MCF 10A (cell line): ENCODE measurements around the gene SPAG16. TPM values are rescaled to one million over a fixed set of nuclear protein-coding genes. Genes with fewer than 3 reads are reported as not detected.

Source experiments
- BruUV-seq: library from RNA; stranded (reverse); fragments of 400-500 nt; replicated peaks from 2 replicates; lab custom pipeline; 2021; lab: Mats Ljungman, UMichigan
- CTCF ChIA-PET: fragments of 300-600 bp; sonication (Branson Sonifier 250); formaldehyde crosslinking; extraction: SDS; loops from one replicate; lab custom pipeline; 2021; ENCODE audit warnings: antibody characterized with exemption, inconsistent platforms; lab: Yijun Ruan, JAX
- POLR2A ChIA-PET: fragments of 300-600, 350-650 bp; sonication (Branson Sonifier 250); formaldehyde crosslinking; extraction: SDS; loops from one replicate; lab custom pipeline; 2020; ENCODE audit warnings: antibody characterized with exemption, inconsistent platforms; lab: Yijun Ruan, JAX
- DNase-seq: peaks from one replicate; pipeline ENCODE4 v3.0.0-alpha.2; 2018; ENCODE audit not compliant: unreplicated experiment
- H3K27ac Mint-ChIP-seq: one replicate; pipeline ENCODE4 v1.8.0; 2022; ENCODE audit warnings: mild to moderate bottlenecking, low read depth, mixed read lengths; ENCODE audit not compliant: unreplicated experiment
- H3K27me3 Mint-ChIP-seq: one replicate; pipeline ENCODE4 v1.8.0; 2022; ENCODE audit warnings: mixed read lengths; ENCODE audit not compliant: insufficient read depth, unreplicated experiment
- H3K36me3 Mint-ChIP-seq: one replicate; pipeline ENCODE4 v1.8.0; 2022; ENCODE audit warnings: mild to moderate bottlenecking, moderate library complexity, mixed read lengths; ENCODE audit not compliant: insufficient read depth, unreplicated experiment
- H3K4me1 Mint-ChIP-seq: one replicate; pipeline ENCODE4 v1.8.0; 2022; ENCODE audit warnings: mixed read lengths; ENCODE audit not compliant: insufficient read depth, unreplicated experiment
- H3K4me3 Mint-ChIP-seq: one replicate; pipeline ENCODE4 v1.8.0; 2022; ENCODE audit warnings: mild to moderate bottlenecking, moderate library complexity, mixed read lengths; ENCODE audit not compliant: unreplicated experiment
- H3K9me3 Mint-ChIP-seq: one replicate; pipeline ENCODE4 v1.8.0; 2022; ENCODE audit warnings: mixed read lengths; ENCODE audit not compliant: unreplicated experiment
- CTCF ChIP-seq: fragments of 200-600 bp; IDR thresholded peaks from one replicate; pipeline ENCODE4 v1.8.0; 2022; ENCODE audit warnings: antibody characterized with exemption, mild to moderate bottlenecking; ENCODE audit not compliant: unreplicated experiment
- intact Hi-C: fragments of 100-400 bp; cut with micrococcal nuclease; formaldehyde crosslinking; loops from 2 replicates; pipeline ENCODE4 v1.14.1; 2022
- total RNA-seq: library from RNA; stranded (reverse); gene quantifications from 2 replicates; pipeline ENCODE4 v1.2.3, GENCODE V29; 2022

The SPAG16 gene
- total RNA-seq, 1 experiment from 2014 or later = 11.5 TPM

GRCh38 chr2:213248637-213249036 lies 35.6 kb upstream of the SPAG16 start:
- intact Hi-C loops = no loop called here
- Mint-ChIP-seq H3K9me3 (no peaks in the 10 kb centered on the region), H3K4me3 (no peak overlapping the region), H3K27me3 (no peaks in the 10 kb centered on the region), H3K27ac (no peak overlapping the region), H3K36me3 (no peaks in the 10 kb centered on the region), H3K4me1 (peaks cover 6% of the 10 kb centered on the region)
- BruUV-seq = no TSS peak
- peak; percentile 35 for DNase-seq
- POLR2A ChIA-PET = no interaction called here
- CTCF ChIA-PET = interaction anchor here (1.0 kb wide), 1 partner anchor 556 kb away, joined by 3 read pairs; no protein-coding TSS in a partner anchor
- TF ChIP-seq CTCF = no peak

- no peak for TF ChIP-seq CTCF
- H3K9me3 Mint-ChIP-seq = no peaks in the 10 kb centered on the region
- H3K4me1 Mint-ChIP-seq = peaks cover 6% of the 10 kb centered on the region
- intact Hi-C loops = no loop called here
- no peak overlapping the region for H3K4me3 Mint-ChIP-seq
- ChIA-PET POLR2A (interaction anchor here (0.9 kb wide), 1 partner anchor 10 kb away, joined by 3 read pairs; no protein-coding TSS in a partner anchor), CTCF (interaction anchor here (0.6 to 1.2 kb wide), 4 partner anchors 32 to 1581 kb away, joined by 3 read pairs; no protein-coding TSS in a partner anchor)
- H3K36me3 Mint-ChIP-seq = no peaks in the 10 kb centered on the region
- H3K27ac Mint-ChIP-seq = no peak overlapping the region
- no peaks in the 10 kb centered on the region for H3K27me3 Mint-ChIP-seq
- no peak for DNase-seq
- no TSS peak for BruUV-seq
Observed at GRCh38 chr2:213249502-213249901, 34.8 kb upstream of the SPAG16 start.

DNA sequence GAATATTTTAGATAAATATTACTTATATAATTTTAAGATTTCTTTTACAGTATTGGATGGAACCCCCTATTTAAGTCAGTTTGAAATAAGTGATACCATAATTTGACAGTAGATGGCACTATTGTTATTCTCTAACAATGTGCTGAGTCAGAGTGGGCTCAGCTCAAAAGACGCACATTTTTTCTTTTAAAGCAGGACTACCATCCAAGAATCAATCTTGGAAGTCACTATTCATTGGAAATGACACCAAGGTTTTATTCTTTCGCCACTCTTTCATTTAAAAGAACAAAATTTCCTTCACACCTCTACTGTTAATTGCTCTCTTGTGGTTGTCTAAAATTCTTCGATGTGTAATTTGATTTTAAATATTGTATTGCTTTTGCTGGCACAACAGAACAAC lies 32.6 kb upstream of the SPAG16 start:
- H3K36me3 Mint-ChIP-seq = no peaks in the 10 kb centered on the region
- ChIA-PET CTCF (interaction anchor here (0.7 to 0.8 kb wide), 2 partner anchors 31 to 1686 kb away, joined by 3 to 4 read pairs; no protein-coding TSS in a partner anchor), POLR2A (no interaction called here)
- no peaks in the 10 kb centered on the region for H3K9me3 Mint-ChIP-seq
- no TSS peak for BruUV-seq
- H3K27me3 Mint-ChIP-seq = no peaks in the 10 kb centered on the region
- no peak overlapping the region for H3K27ac Mint-ChIP-seq
- TF ChIP-seq CTCF = peak; percentile 71
- H3K4me1 Mint-ChIP-seq = peaks cover 6% of the 10 kb centered on the region
- no peak overlapping the region for H3K4me3 Mint-ChIP-seq
- peak; percentile 66 for DNase-seq
- intact Hi-C loops = loop anchor here (1.0 to 10.0 kb wide), 8 partner anchors 555 to 1703 kb away; partner anchors contain the start of genes BARD1 and VWC2L

DNA sequence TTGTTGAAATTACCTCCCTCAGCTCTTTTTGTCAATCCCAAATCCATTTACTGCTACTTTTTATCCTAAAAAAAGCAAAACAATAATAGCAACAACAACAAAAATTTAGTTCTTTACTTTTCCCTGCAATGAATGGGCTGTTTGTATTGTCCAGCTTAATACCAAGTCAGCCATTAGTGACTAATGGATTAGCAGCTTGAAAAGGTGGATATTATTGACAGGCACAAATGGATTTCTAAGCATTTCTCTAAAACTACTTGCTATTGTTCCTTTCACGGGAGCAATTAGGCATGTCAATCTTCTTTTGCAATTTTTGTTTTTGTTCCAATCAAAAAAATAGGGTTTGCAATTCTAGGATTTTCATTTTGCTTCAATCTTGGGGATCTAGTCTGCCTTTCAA lies 32.1 kb upstream of the SPAG16 start:
- Mint-ChIP-seq H3K27ac (no peak overlapping the region), H3K9me3 (no peaks in the 10 kb centered on the region), H3K27me3 (no peaks in the 10 kb centered on the region), H3K4me3 (no peak overlapping the region), H3K36me3 (no peaks in the 10 kb centered on the region), H3K4me1 (peaks cover 6% of the 10 kb centered on the region)
- ChIA-PET POLR2A (no interaction called here), CTCF (interaction anchor here (0.7 to 0.8 kb wide), 2 partner anchors 31 to 1686 kb away, joined by 3 to 4 read pairs; no protein-coding TSS in a partner anchor)
- intact Hi-C loops = loop anchor here (5.0 to 10.0 kb wide), 7 partner anchors 683 to 1703 kb away; partner anchors contain the start of genes BARD1 and VWC2L
- no peak for TF ChIP-seq CTCF
- no peak for DNase-seq
- BruUV-seq = no TSS peak
